Spleen (tissue), 11 donors: ENCODE measurements around the gene KDM4F. TPM values are rescaled to one million over a fixed set of nuclear protein-coding genes. Genes with fewer than 3 reads are reported as not detected.
"Not testable (repeated sequence)": the region's sequence is repeated elsewhere in the genome, so short reads cannot be mapped to it uniquely, and the experiment has no call there.

Source experiments
- DNase-seq: peaks from one replicate; pipeline ENCODE4 v3.0.0-alpha.2; 2020
- H3K27ac ChIP-seq, 8 donors: fragments of 200-600 bp; sonication (generic) in 7 of 8; 1 replicate in 4 of 8; 2 replicates in 4 of 8; pipeline versions ENCODE4 v1.5.0 to v1.8.0; 2016 to 2021; ENCODE audit warnings: inconsistent platforms in 4 of 8, mild to moderate bottlenecking in 4 of 8, moderate library complexity in 1 of 8
- H3K27me3 ChIP-seq, 7 donors: fragments of 200-600 bp; sonication (generic) in 6 of 7; replicated peaks in 1 of 7; 1 replicate in 4 of 7; 2 replicates in 3 of 7; pipeline versions ENCODE4 v1.5.0 to v1.8.0; 2016 to 2021; ENCODE audit warnings: inconsistent platforms in 3 of 7, mild to moderate bottlenecking in 1 of 7
- H3K36me3 ChIP-seq, 6 donors: fragments of 200-600 bp; sonication (generic) in 5 of 6; 1 replicate in 4 of 6; 2 replicates in 2 of 6; pipeline versions ENCODE4 v1.5.0 to v1.8.0; 2016 to 2021; ENCODE audit warnings: inconsistent platforms in 2 of 6
- H3K4me1 ChIP-seq, 6 donors: fragments of 200-600 bp; sonication (generic) in 5 of 6; 1 replicate in 3 of 6; 2 replicates in 3 of 6; pipeline versions ENCODE4 v1.5.0 to v1.8.0; 2016 to 2021; ENCODE audit warnings: inconsistent platforms in 3 of 6
- H3K4me3 ChIP-seq, 8 donors: fragments of 200-600 bp; sonication (generic) in 7 of 8; 1 replicate in 4 of 8; 2 replicates in 4 of 8; pipeline versions ENCODE4 v1.5.0 to v1.8.0; 2016 to 2021; ENCODE audit warnings: inconsistent platforms in 4 of 8, mild to moderate bottlenecking in 4 of 8, moderate library complexity in 2 of 8
- H3K9me3 ChIP-seq, 8 donors: fragments of 200-600 bp; sonication (generic) in 7 of 8; 1 replicate in 4 of 8; 2 replicates in 4 of 8; pipeline versions ENCODE4 v1.5.0 to v1.8.0; 2016 to 2021; ENCODE audit warnings: inconsistent platforms in 4 of 8
- POLR2A ChIP-seq, 3 donors: fragments of 450-650 bp; IDR thresholded peaks; one replicate each; pipeline ENCODE4 v1.5.1; 2017; ENCODE audit warnings: antibody characterized with exemption in 3 of 3, mild to moderate bottlenecking in 1 of 3
- POLR2AphosphoS5 ChIP-seq, 3 donors: sonication (generic); formaldehyde crosslinking; IDR thresholded peaks; one replicate each; pipeline ENCODE4 v1.5.1; 2017; ENCODE audit warnings: antibody characterized with exemption in 3 of 3
- WGBS, 5 donors: extraction: QIAGEN DNeasy Blood & Tissue Kit in 3 of 5; methylation state at CpG; one replicate each; pipeline versions ENCODE4 v1.1.5 to v1.1.7; 2013 to 2018; 5-methylcytosine and 5-hydroxymethylcytosine counted together
- intact Hi-C: fragments of 100-400 bp; cut with DNase I; formaldehyde crosslinking; loops from one replicate; pipeline ENCODE4 v1.15.0; 2023; ENCODE audit warnings: low total_unique reads
- polyA plus RNA-seq, 3 donors: library from polyadenylated mRNA; stranded (reverse); fragments of 200-250 nt; gene quantifications; one replicate each; pipeline ENCODE4 v1.2.1, GENCODE V29; 2013
- total RNA-seq, 7 donors: library from RNA; depleted of rRNA in 3 of 7; stranded (reverse); fragments of >200 nt in 3 of 7; fragmentation: NEBNext Ultra II Directional in 4 of 7; extraction: Animal tissue kit (Norgen Biotek cat#: 25700) in 4 of 7; gene quantifications; one replicate each; pipeline versions ENCODE4 v1.1.0 to v1.2.1, GENCODE V29; 2016 to 2021
- TF ChIP-seq, protein P1 (sequence below), 11 experiments: fragments of 200-600 bp in 7 of 11; fragments of 450-650 bp in 4 of 11; sonication (generic) in 4 of 11; IDR thresholded peaks in 8 of 11; conservative IDR thresholded peaks in 3 of 11; 1 replicate in 7 of 11; 2 replicates in 4 of 11; pipeline versions ENCODE4 v1.4.0 to v1.8.0; 2016 to 2021; ENCODE audit warnings: antibody characterized with exemption in 11 of 11, inconsistent platforms in 4 of 11, mild to moderate bottlenecking in 1 of 11
- donor health status: healthy with polysubstance abuse.
- donor health status: DM: no; HTN: no; CAD: no; lungs with moderate emphysema.
- donor health status: DM: no; HTN: no; CAD: no.
- donor health status: Bipolar disorder and iron deficiency.
- donor health status: healthy.
- donor health status: DM: no; HTN: no; CAD: no.
- donor health status: DM: yes; HTN: yes; CAD: no.

The KDM4F gene
- total and polyA plus RNA-seq, 10 donors = not detected

DNA sequence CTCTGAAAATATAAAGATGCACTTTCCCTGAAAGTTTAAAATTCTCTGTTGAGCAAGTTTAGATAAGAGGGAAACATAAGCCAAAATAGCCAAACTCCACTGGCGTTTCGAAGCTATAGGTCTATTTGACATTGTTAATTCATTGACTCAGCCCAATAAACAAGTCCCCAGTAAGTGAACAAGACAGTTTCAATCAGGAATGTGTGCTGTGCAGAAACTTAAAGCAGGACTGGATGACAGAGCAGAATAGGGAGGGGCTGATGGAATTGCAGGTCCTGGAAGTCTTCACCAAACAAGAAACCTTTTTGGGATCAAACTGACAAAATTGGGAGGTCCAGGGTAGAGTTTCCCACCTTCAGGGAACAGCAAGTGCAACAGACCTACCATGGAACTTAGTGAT is 33.1 kb upstream of the KDM4F start:
- 87 to 95% (median 90%) methylated on average over 2 of the region's 2 CpGs for WGBS, 5 donors
- Histone ChIP-seq H3K36me3 (no peaks in the 10 kb centered on the region), H3K27ac (no peak overlapping the region), H3K9me3 (no peaks in the 10 kb centered on the region), H3K4me1 (no peaks in the 10 kb centered on the region), H3K4me3 (no peak overlapping the region), H3K27me3 (peaks cover 0 to 9% (median 0%) of the 10 kb centered on the region in 7 donors)
- intact Hi-C loops = no loop called here
- no peak for DNase-seq
- TF ChIP-seq, protein P1, sequence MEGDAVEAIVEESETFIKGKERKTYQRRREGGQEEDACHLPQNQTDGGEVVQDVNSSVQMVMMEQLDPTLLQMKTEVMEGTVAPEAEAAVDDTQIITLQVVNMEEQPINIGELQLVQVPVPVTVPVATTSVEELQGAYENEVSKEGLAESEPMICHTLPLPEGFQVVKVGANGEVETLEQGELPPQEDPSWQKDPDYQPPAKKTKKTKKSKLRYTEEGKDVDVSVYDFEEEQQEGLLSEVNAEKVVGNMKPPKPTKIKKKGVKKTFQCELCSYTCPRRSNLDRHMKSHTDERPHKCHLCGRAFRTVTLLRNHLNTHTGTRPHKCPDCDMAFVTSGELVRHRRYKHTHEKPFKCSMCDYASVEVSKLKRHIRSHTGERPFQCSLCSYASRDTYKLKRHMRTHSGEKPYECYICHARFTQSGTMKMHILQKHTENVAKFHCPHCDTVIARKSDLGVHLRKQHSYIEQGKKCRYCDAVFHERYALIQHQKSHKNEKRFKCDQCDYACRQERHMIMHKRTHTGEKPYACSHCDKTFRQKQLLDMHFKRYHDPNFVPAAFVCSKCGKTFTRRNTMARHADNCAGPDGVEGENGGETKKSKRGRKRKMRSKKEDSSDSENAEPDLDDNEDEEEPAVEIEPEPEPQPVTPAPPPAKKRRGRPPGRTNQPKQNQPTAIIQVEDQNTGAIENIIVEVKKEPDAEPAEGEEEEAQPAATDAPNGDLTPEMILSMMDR (IDR thresholded peaks at IDR 0.05 in 8 of 11, conservative IDR thresholded peaks at IDR 0.05 in 3 of 11) = no peak
- no peak for TF ChIP-seq POLR2AphosphoS5 (IDR thresholded peaks at IDR 0.05)
- TF ChIP-seq POLR2A (IDR thresholded peaks at IDR 0.05) = no peak

DNA sequence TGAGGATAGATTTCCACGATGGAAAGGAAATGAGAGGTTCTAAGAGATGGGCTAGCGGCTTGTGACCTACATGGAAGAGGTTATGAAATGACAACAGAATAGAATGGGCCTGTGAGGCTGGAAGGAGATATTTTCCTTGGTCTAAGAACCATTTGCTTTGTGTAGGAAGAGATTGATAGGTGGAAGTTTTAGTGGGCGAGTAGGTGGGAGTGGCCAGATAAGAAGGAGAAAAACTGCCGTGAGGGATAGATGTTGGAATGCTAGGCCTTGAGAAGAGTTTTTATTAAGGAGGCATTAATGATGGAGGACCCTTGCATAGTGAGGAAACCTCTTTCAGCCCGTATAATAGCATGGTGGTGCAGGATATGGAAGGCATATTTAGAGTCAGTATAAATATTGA is 27.8 kb upstream of the KDM4F start:
- intact Hi-C loops, H3K9me3 ChIP-seq, H3K27me3 ChIP-seq, H3K36me3 ChIP-seq, H3K27ac ChIP-seq, DNase-seq, H3K4me1 ChIP-seq, H3K4me3 ChIP-seq: not testable (repeated sequence)
- WGBS, 5 donors = 81 to 92% (median 86%) methylated on average over 5 of the region's 5 CpGs

DNA sequence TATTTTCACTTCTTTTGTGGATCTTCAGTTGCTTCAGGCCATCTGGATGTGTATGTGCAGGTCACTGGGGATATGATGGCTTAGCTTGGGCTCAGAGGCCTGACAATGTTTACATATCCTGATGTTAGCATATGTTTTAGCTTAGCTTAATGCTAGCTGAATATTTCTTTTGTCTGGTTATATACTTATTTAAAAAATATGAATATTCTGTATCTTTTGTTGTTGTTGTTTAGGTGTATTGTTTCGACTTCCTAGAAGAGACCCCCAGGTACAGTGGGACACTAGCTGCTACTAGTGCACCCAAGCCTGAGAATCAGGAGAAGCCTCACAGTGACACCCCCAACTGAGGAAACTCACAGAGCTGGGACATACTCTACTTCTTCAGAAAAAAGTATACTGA is 24.3 kb upstream of the KDM4F start, which contains the start of gene KDM4E:
Gene KDM4E (plus strand): TSS at position 301 of the 400 bp plus-strand sequence. CDS start 300 bp downstream, outside the sequence.
- no peaks in the 10 kb centered on the region for H3K27me3 ChIP-seq
- WGBS, 5 donors = 90 to 97% (median 94%) methylated on average over 1 of the region's 1 CpG
- H3K4me3 ChIP-seq = no peak within 1 kb of the TSS
- DNase-seq = no peak
- H3K9me3 ChIP-seq = no peaks in the 10 kb centered on the region
- TF ChIP-seq POLR2AphosphoS5 (IDR thresholded peaks at IDR 0.05) = no peak
- TF ChIP-seq, protein P1 (IDR thresholded peaks at IDR 0.05 in 8 of 11, conservative IDR thresholded peaks at IDR 0.05 in 3 of 11) = no peak
- TF ChIP-seq POLR2A (IDR thresholded peaks at IDR 0.05) = no peak
- no peak within 1 kb of the TSS for H3K27ac ChIP-seq
- intact Hi-C loops = no loop called here
- no peaks in the 10 kb centered on the region for H3K36me3 ChIP-seq
- no peaks in the 10 kb centered on the region for H3K4me1 ChIP-seq

DNA sequence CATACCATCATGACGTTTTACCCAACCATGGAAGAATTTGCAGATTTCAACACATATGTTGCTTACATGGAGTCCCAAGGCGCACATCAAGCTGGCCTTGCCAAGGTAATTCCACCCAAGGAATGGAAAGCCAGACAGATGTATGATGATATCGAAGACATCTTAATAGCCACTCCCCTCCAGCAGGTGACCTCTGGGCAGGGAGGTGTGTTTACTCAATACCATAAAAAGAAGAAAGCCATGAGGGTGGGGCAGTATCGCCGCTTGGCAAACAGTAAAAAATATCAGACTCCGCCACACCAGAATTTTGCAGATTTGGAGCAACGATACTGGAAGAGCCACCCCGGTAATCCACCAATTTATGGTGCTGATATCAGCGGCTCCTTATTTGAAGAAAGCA is 23.6 kb upstream of the KDM4F start:
- H3K36me3 ChIP-seq, H3K27ac ChIP-seq, H3K27me3 ChIP-seq, H3K4me3 ChIP-seq, H3K9me3 ChIP-seq, H3K4me1 ChIP-seq, intact Hi-C loops, DNase-seq: not testable (repeated sequence)
- WGBS, 5 donors = 87 to 94% (median 90%) methylated on average over 6 to 9 of the region's 9 CpGs

DNA sequence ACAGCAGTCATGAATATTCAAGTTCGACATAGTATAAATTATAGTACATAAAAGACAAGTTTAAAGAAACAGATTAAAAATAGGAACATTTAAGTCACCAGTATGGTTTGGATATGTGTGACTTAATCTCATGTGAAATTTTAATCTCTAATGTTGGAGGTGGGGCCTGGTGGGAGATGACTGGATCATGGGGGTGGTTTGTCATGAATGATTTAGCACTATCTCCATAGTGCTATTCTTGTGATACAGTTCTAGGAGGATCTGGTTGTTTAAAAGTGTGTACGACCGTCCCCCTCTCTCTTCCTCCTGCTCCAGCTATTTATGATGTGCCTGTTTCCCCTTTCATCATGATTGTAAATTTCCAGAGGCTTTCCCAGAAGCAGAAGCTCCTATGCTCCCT is 20.9 kb upstream of the KDM4F start:
- no peak for DNase-seq
- Histone ChIP-seq H3K36me3 (no peaks in the 10 kb centered on the region), H3K4me3 (no peak overlapping the region), H3K27me3 (no peaks in the 10 kb centered on the region), H3K27ac (no peak overlapping the region), H3K9me3 (no peaks in the 10 kb centered on the region), H3K4me1 (no peaks in the 10 kb centered on the region)
- TF ChIP-seq POLR2A (IDR thresholded peaks at IDR 0.05) (no peak), POLR2AphosphoS5 (IDR thresholded peaks at IDR 0.05) (no peak)
- TF ChIP-seq, protein P1 (IDR thresholded peaks at IDR 0.05 in 8 of 11, conservative IDR thresholded peaks at IDR 0.05 in 3 of 11) = no peak
- intact Hi-C loops = no loop called here
- 78 to 95% (median 87%) methylated on average over 3 of the region's 3 CpGs for WGBS, 5 donors
